Right lobe of liver (tissue), 6 donors: ENCODE measurements around the gene SRGN. TPM values are rescaled to one million over a fixed set of nuclear protein-coding genes. Genes with fewer than 3 reads are reported as not detected.

Experiments used
- ATAC-seq, 4 donors: fragments of 200-7000 bp; cut with Tn5 transposase; one replicate each; pipeline ENCODE4 v1.9.1; 2020; ENCODE audit warnings: mild to moderate bottlenecking in 4 of 4, moderate library complexity in 4 of 4
- DNase-seq, 3 donors: peaks; one replicate each; pipeline ENCODE4 v3.0.0-alpha.2; 2020
- H3K27ac ChIP-seq, 3 donors: fragments of 200-600 bp; one replicate each; pipeline ENCODE4 v1.8.0; 2022
- H3K27me3 ChIP-seq, 2 donors: fragments of 200-600 bp; one replicate each; pipeline ENCODE4 v1.8.0; 2022
- H3K36me3 ChIP-seq, 4 donors: fragments of 200-600 bp; sonication (generic) in 1 of 4; one replicate each; pipeline versions ENCODE4 v1.5.1 to v1.8.0; 2017 to 2022; ENCODE audit warnings: control low read depth in 1 of 4
- H3K4me1 ChIP-seq, 4 donors: fragments of 200-600 bp; sonication (generic) in 1 of 4; one replicate each; pipeline versions ENCODE4 v1.5.1 to v1.8.0; 2017 to 2022; ENCODE audit warnings: control low read depth in 1 of 4
- H3K4me3 ChIP-seq, 3 donors: fragments of 200-600 bp; one replicate each; pipeline ENCODE4 v1.8.0; 2022
- H3K9me3 ChIP-seq, 4 donors: fragments of 200-600 bp; sonication (generic) in 1 of 4; one replicate each; pipeline versions ENCODE4 v1.5.1 to v1.8.0; 2017 to 2022; ENCODE audit warnings: control low read depth in 1 of 4
- POLR2A ChIP-seq: fragments of 450-650 bp; IDR thresholded peaks from one replicate; pipeline ENCODE4 v1.6.1; 2017; ENCODE audit warnings: antibody characterized with exemption, mild to moderate bottlenecking
- WGBS: methylation state at CpG from one replicate; pipeline ENCODE4 v1.1.6; 2018; ENCODE audit warnings: low coverage, low lambda C conversion rate; ENCODE audit not compliant: insufficient coverage; ENCODE audit errors: missing lambda C conversion rate; 5-methylcytosine and 5-hydroxymethylcytosine counted together
- intact Hi-C, 2 donors: fragments of 100-400 bp; cut with DNase I; formaldehyde crosslinking; loops; one replicate each; pipeline versions ENCODE4 v1.11.2 to v1.14.1; 2022
- total RNA-seq, 6 experiments: library from RNA; depleted of rRNA in 2 of 6; stranded (reverse); fragments of >200 nt in 2 of 6; fragmentation: NEBNext Ultra II Directional in 3 of 6; extraction: Animal tissue kit (Norgen Biotek cat#: 25700) in 3 of 6; gene quantifications; one replicate each; pipeline versions ENCODE4 v1.1.0 to v1.2.4, GENCODE V29; 2016 to 2023
- TF ChIP-seq, protein P1 (sequence below), 4 donors: fragments of 200-600 bp in 3 of 4; fragments of 450-650 bp in 1 of 4; IDR thresholded peaks; one replicate each; pipeline versions ENCODE4 v1.5.1 to v1.8.0; 2016 to 2022; ENCODE audit warnings: antibody characterized with exemption in 4 of 4, mild to moderate bottlenecking in 2 of 4
- donor health status: DM: no; HTN: yes; CAD: no.
- donor health status: DM: no; HTN: no; CAD: no.
- donor health status: DM: no; HTN: no; CAD: no.
- donor health status: DM: no; HTN: yes; CAD: no.
- donor health status: DM: no; HTN: yes; CAD: no.

Gene SRGN
- total RNA-seq, 6 experiments from 2014 or later: 20.0 to 95.1 (median 31.9) TPM

- H3K4me3 ChIP-seq: peak overlapping the region in 1 of 3 donors; percentile 23
- no peaks in the 10 kb centered on the region for H3K36me3 ChIP-seq
- intact Hi-C loops: no loop called here
- peak overlapping the region; percentile 34 to 38 (median 34) for H3K27ac ChIP-seq
- TF ChIP-seq, protein P1, sequence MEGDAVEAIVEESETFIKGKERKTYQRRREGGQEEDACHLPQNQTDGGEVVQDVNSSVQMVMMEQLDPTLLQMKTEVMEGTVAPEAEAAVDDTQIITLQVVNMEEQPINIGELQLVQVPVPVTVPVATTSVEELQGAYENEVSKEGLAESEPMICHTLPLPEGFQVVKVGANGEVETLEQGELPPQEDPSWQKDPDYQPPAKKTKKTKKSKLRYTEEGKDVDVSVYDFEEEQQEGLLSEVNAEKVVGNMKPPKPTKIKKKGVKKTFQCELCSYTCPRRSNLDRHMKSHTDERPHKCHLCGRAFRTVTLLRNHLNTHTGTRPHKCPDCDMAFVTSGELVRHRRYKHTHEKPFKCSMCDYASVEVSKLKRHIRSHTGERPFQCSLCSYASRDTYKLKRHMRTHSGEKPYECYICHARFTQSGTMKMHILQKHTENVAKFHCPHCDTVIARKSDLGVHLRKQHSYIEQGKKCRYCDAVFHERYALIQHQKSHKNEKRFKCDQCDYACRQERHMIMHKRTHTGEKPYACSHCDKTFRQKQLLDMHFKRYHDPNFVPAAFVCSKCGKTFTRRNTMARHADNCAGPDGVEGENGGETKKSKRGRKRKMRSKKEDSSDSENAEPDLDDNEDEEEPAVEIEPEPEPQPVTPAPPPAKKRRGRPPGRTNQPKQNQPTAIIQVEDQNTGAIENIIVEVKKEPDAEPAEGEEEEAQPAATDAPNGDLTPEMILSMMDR (IDR thresholded peaks at IDR 0.05): no peak
- TF ChIP-seq POLR2A: peak; percentile 20
- H3K4me1 ChIP-seq: no peaks in the 10 kb centered on the region
- H3K9me3 ChIP-seq: no peaks in the 10 kb centered on the region
- DNase-seq (no peak), ATAC-seq (peak; percentile 21 to 71 (median 48))
- no peaks in the 10 kb centered on the region for H3K27me3 ChIP-seq
- 26% methylated on average over 9 of the region's 9 CpGs for WGBS
These were observed 1.8 kb upstream of the SRGN start for GRCh38 chr10:69086001-69086509.

DNA sequence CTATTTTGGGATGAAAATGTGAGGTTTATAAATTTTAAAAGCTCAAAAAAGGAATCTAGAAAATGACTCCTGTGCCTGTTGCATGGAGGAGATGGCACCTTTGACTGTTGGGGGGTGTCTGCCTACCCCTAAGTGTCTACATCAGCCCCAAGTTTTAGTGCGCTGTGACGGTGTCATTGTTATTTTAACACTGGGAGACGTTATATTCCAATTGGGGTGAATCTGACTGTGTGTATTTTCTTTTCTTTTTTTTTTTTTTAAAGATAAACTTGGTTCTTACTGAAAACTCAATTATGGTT lies 517 bp downstream of the SRGN start:
- H3K9me3 ChIP-seq: no peaks in the 10 kb centered on the region
- no peaks in the 10 kb centered on the region for H3K36me3 ChIP-seq
- peak overlapping the region; percentile 16 to 46 (median 37) for H3K4me3 ChIP-seq
- no peaks in the 10 kb centered on the region for H3K4me1 ChIP-seq
- no peaks in the 10 kb centered on the region for H3K27me3 ChIP-seq
- peak overlapping the region; percentile 48 to 94 (median 77) for H3K27ac ChIP-seq
- DNase-seq: no peak
- no peak for TF ChIP-seq POLR2A
- TF ChIP-seq, protein P1 (IDR thresholded peaks at IDR 0.05): no peak
- WGBS: 22% methylated on average over 3 of the region's 3 CpGs
- intact Hi-C loops: no loop called here
- peak in 1 of 4 donors; percentile 5 for ATAC-seq

DNA sequence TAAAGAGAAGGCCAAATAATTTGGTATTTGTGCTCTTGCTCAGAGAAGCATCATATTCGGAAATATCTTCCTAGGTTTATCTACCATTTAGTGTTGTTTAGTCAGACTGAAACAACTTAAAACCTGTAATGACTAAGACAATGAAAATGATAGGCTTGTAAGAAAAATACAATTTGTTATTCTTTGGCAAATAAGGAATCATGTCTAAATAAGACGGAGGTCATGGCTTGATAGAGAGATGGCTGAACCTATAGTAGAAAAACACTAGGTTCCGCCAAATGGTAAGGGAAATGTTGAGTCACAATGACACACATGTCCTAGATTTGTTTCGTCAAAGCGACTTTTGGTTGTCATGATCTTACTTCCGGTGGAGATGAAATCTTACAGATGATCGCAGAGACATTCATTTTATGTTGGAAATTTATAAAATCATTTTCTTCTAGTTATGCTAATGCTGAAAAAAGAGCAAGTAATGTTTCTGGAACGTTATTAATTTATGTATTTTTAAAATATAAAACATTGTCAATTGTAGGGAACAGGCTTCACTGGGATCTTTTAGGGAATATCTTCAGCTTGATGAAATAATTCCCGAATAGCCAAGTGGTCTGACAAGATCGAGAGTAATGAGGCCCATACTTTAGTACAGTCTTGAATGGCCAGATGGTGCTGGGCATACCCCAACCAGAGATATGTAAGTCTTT lies 1.0 kb downstream of the SRGN start:
- intact Hi-C loops: no loop called here
- WGBS: 47% methylated on average over 10 of the region's 10 CpGs
- Histone ChIP-seq H3K9me3 (no peaks in the 10 kb centered on the region), H3K4me3 (peak overlapping the region; percentile 16 to 46 (median 37)), H3K27me3 (no peaks in the 10 kb centered on the region), H3K27ac (peak overlapping the region; percentile 48 to 94 (median 77)), H3K4me1 (no peaks in the 10 kb centered on the region), H3K36me3 (no peaks in the 10 kb centered on the region)
- TF ChIP-seq POLR2A: peak; percentile 67
- TF ChIP-seq, protein P1 (IDR thresholded peaks at IDR 0.05): no peak
- peak in 2 of 4 donors; percentile 19 to 24 for ATAC-seq
- no peak for DNase-seq

DNA sequence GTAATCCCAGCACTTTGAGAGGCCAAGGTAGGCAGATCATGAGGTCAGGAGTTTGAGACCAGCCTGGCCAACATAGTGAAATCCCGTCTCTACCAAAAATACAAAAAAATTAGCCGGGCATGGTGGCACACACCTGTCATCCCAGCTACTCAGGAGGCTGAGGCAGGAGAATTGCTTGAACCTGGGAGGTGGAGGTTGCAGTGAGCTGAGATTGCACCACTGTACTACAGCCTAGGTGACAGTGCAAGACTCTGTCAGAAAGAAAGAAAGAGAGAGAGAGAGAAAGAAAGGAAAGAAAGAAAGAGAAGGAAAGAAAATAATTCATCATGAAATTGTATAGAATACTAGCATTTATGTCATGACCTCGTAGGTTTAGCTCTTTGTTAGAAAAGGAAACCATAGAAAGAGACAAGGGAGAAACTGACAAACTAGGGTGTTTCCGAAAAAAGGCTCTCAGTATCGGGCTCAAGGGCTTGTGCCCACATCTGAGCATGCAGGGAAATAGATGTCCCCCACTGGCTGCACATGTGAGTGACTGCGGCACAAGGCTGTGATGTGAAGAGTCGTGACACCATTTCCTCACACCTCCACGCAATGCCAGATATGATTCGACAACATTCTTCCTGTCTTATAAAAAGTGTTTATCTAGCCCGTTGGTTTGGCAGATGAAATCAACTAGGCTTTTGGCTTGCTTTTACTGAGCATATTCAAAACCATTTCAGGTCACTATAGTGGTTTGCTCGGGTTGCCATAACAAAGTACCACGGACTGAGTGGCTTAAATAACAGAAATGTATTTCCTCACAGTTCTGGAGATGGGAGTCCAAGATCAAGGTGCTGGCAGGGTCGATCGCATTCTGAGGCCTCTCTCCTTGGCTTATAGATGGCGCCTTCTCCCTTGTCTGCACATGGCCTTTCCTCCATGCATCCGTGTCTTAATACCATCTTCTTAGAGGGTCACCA lies 2.0 kb downstream of the SRGN start:
- H3K4me1 ChIP-seq: no peaks in the 10 kb centered on the region
- H3K27ac ChIP-seq: peak overlapping the region; percentile 48 to 94 (median 77)
- intact Hi-C loops: loop anchor here in 1 of 2 donors (10.0 kb wide), 1 partner anchor 85 kb away; no protein-coding TSS in a partner anchor
- ATAC-seq (peak; percentile 38 to 57 (median 44)), DNase-seq (no peak)
- TF ChIP-seq, protein P1 (IDR thresholded peaks at IDR 0.05): no peak
- TF ChIP-seq POLR2A: peak; percentile 58
- no peaks in the 10 kb centered on the region for H3K36me3 ChIP-seq
- H3K9me3 ChIP-seq: no peaks in the 10 kb centered on the region
- peak overlapping the region; percentile 4 to 46 (median 10) for H3K4me3 ChIP-seq
- H3K27me3 ChIP-seq: no peaks in the 10 kb centered on the region
- 39% methylated on average over 12 of the region's 16 CpGs for WGBS
